HepG2 (cell line): ENCODE results near the gene CCDC57. TPM values are rescaled to one million over a fixed set of nuclear protein-coding genes. Genes with fewer than 3 reads are reported as not detected.

Experiments used
- CEBPG ChIP-seq: IDR thresholded peaks from 2 replicates; pipeline ENCODE4 v1.6.1; 2016
- CREB3 ChIP-seq: sonication (generic); formaldehyde crosslinking; IDR thresholded peaks from 2 replicates; pipeline ENCODE4 v1.5.0; 2020; ENCODE audit warnings: missing genetic modification reagents
- GABPA ChIP-seq, 2 experiments: IDR thresholded peaks; 2 replicates each; pipeline ENCODE4 v1.6.1; 2011 to 2016; ENCODE audit warnings: low read depth in 2 of 2, low read length in 1 of 2, missing biosample characterization in 1 of 2, missing genetic modification characterization in 1 of 2
- PRMT3 ChIP-seq: sonication (generic); formaldehyde crosslinking; IDR thresholded peaks from 2 replicates; pipeline ENCODE4 v1.8.1; 2022; ENCODE audit warnings: low read depth, mild to moderate bottlenecking, moderate library complexity, missing genetic modification reagents, borderline replicate concordance
- REST ChIP-seq, 2 experiments: IDR thresholded peaks; 2 replicates each; pipeline ENCODE4 v1.6.1; 2011 to 2012; ENCODE audit warnings: low read length in 2 of 2, borderline replicate concordance in 1 of 2, low read depth in 1 of 2, mild to moderate bottlenecking in 1 of 2, moderate library complexity in 1 of 2
- SALL1 ChIP-seq: sonication (generic); formaldehyde crosslinking; IDR thresholded peaks from 2 replicates; pipeline ENCODE4 v1.8.0; 2022; ENCODE audit warnings: mild to moderate bottlenecking, missing genetic modification reagents
- SAP130 ChIP-seq: IDR thresholded peaks from 2 replicates; pipeline ENCODE4 v1.6.1; 2016; ENCODE audit warnings: low read depth
- SKIL ChIP-seq: sonication (generic); formaldehyde crosslinking; IDR thresholded peaks from 2 replicates; pipeline ENCODE4 v1.8.0; 2022; ENCODE audit warnings: missing genetic modification reagents, mild to moderate bottlenecking, moderate library complexity, borderline replicate concordance
- TEAD3 ChIP-seq: optimal IDR thresholded peaks from 2 replicates; pipeline ENCODE3; 2016; ENCODE audit warnings: borderline replicate concordance
- ZHX2 ChIP-seq, 2 experiments: sonication (generic) in 1 of 2; formaldehyde crosslinking in 1 of 2; IDR thresholded peaks; 2 replicates each; pipeline versions ENCODE4 v1.6.1 to v1.9.0; 2014 to 2022; ENCODE audit warnings: antibody characterized with exemption in 1 of 2, borderline replicate concordance in 1 of 2, inconsistent platforms in 1 of 2, low read depth in 1 of 2, missing genetic modification reagents in 1 of 2
- ZNF7 ChIP-seq: IDR thresholded peaks from 2 replicates; pipeline ENCODE4 v1.6.1; 2016; ENCODE audit warnings: missing biosample characterization, missing genetic modification reagents
- ZSCAN5A ChIP-seq: sonication (generic); formaldehyde crosslinking; IDR thresholded peaks from 2 replicates; pipeline ENCODE4 v1.8.0; 2022; ENCODE audit warnings: mild to moderate bottlenecking, missing genetic modification reagents, borderline replicate concordance
- polyA plus RNA-seq, 8 experiments: library from polyadenylated mRNA; depleted of rRNA in 3 of 8; stranded (reverse) in 7 of 8; unstranded in 1 of 8; fragments of >200 nt; fragmentation: Illumina TruSeq in 4 of 8; extraction: Trizol in 4 of 8; gene quantifications; 2 replicates each; pipeline versions ENCODE4 v1.2.1 to v1.2.3, GENCODE V29; 2011 to 2016; ENCODE audit warnings: low read depth in 4 of 8, missing spikeins in 1 of 8, mixed read lengths in 1 of 8; ENCODE audit not compliant: insufficient read depth in 1 of 8
- total RNA-seq, 5 experiments: library from RNA; depleted of rRNA; stranded (reverse); fragments of >200 nt; fragmentation: Illumina TruSeq; extraction: Trizol; gene quantifications; 2 replicates each; pipeline ENCODE4 v1.2.3, GENCODE V29; 2016; ENCODE audit warnings: low read depth in 1 of 5

CCDC57 gene
- total and polyA plus RNA-seq, 2 of the 13 experiments (the other 11 are each of a cell fraction or from before 2014, with no cell fraction given): 59.3 to 59.9 TPM

GRCh38 chr17:82228842-82229697 lies 16.4 kb upstream of the CCDC57 start, which contains the start of gene SLC16A3 (continued):
- TF ChIP-seq ZHX2 (IDR thresholded peaks at IDR 0.05; ENCODE audit: low read depth) (no peak), ZHX2 (CRISPR knock-in tag; IDR thresholded peaks at IDR 0.05; ENCODE audit: borderline replicate concordance) (peak; percentile 52; the same call in 1 of the 2 replicates), SAP130 (CRISPR knock-in tag) (no peak; the same call in 1 of the 2 replicates), PRMT3 (CRISPR knock-in tag) (peak; percentile 94), CREB3 (no peak), CEBPG (CRISPR knock-in tag) (no peak), TEAD3 (CRISPR knock-in tag) (no peak), GABPA (IDR thresholded peaks at IDR 0.05; ENCODE audit: low read depth, low read length) (no peak), GABPA (CRISPR knock-in tag; IDR thresholded peaks at IDR 0.05; ENCODE audit: low read depth) (no peak), REST (IDR thresholded peaks at IDR 0.05; ENCODE audit: borderline replicate concordance in 1 of 2, low read depth in 1 of 2, low read length in 2 of 2) (peak in 1 of 2 experiments; percentile 47; a peak in 1 of 4 replicates), ZSCAN5A (no peak), SKIL (CRISPR knock-in tag) (no peak), ZNF7 (CRISPR knock-in tag) (no peak), SALL1 (CRISPR knock-in tag) (no peak)
